Uterus (tissue), 4 donors: ENCODE measurements around the gene ASB2. TPM values are rescaled to one million over a fixed set of nuclear protein-coding genes. Genes with fewer than 3 reads are reported as not detected.

Experiments
- DNase-seq, 2 donors: peaks; one replicate each; pipeline ENCODE4 v3.0.0-alpha.2; 2019 to 2020
- H3K27ac ChIP-seq, 2 donors: fragments of 200-600 bp; sonication (generic); 1 replicate in 1 of 2; 2 replicates in 1 of 2; pipeline ENCODE4 v1.5.1; 2016 to 2018
- H3K27me3 ChIP-seq, 2 donors: fragments of 200-600 bp; sonication (generic); one replicate each; pipeline ENCODE4 v1.5.1; 2018 to 2019; ENCODE audit warnings: control low read depth in 1 of 2
- H3K36me3 ChIP-seq, 2 donors: fragments of 200-600 bp; sonication (generic); one replicate each; pipeline ENCODE4 v1.5.1; 2019; ENCODE audit warnings: control low read depth in 1 of 2
- H3K4me1 ChIP-seq, 2 donors: fragments of 200-600 bp; sonication (generic); one replicate each; pipeline ENCODE4 v1.5.1; 2018 to 2019; ENCODE audit warnings: control low read depth in 1 of 2
- H3K4me3 ChIP-seq, 2 donors: fragments of 200-600 bp; sonication (generic); 1 replicate in 1 of 2; 2 replicates in 1 of 2; pipeline ENCODE4 v1.5.1; 2018 to 2019; ENCODE audit warnings: mild to moderate bottlenecking in 1 of 2
- H3K9me3 ChIP-seq, 2 donors: fragments of 200-600 bp; sonication (generic); one replicate each; pipeline ENCODE4 v1.5.1; 2019; ENCODE audit warnings: control low read depth in 1 of 2
- POLR2A ChIP-seq, 2 donors: fragments of 450-650 bp; IDR thresholded peaks; one replicate each; pipeline ENCODE4 v1.6.1; 2016; ENCODE audit warnings: antibody characterized with exemption in 2 of 2, mild to moderate bottlenecking in 1 of 2, moderate library complexity in 1 of 2
- intact Hi-C: fragments of 100-400 bp; cut with DNase I; formaldehyde crosslinking; loops from one replicate; pipeline ENCODE4 v1.15.1; 2023; ENCODE audit warnings: low total_unique reads
- total RNA-seq, 4 donors: library from RNA; depleted of rRNA in 3 of 4; stranded (reverse); fragments of >200 nt in 3 of 4; gene quantifications; one replicate each; pipeline versions ENCODE4 v1.1.0 to v1.2.4, GENCODE V29; 2014 to 2023
- TF ChIP-seq, protein P1 (sequence below), 4 experiments: fragments of 200-600 bp in 2 of 4; fragments of 450-650 bp in 2 of 4; sonication (generic) in 2 of 4; IDR thresholded peaks; one replicate each; pipeline ENCODE4 v1.5.1; 2016 to 2019; ENCODE audit warnings: antibody characterized with exemption in 4 of 4, mild to moderate bottlenecking in 2 of 4, moderate library complexity in 1 of 4
- donor health status: DM: yes; HTN: yes; CAD: no.

The ASB2 gene
- total RNA-seq, 4 donors from 2014 or later = 11.8 to 84.1 (median 21.0) TPM

DNA sequence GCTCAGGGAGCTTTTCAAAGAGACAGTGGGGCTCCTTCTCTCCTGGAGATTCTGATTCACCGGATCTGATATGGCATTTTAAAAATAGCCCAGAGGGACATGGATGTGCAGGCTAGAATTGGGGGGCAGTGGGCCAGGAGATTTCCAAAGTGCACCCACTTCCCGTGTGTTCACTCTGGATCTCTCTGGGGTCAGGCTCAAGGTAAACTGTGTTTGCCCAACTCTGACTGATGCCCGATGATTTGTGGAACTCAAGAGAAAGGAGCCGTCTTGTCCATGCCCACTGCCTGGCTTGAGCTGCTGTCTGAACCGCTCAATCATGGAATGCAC, 31.3 kb downstream of the ASB2 start:
- intact Hi-C loops = no loop called here
- Histone ChIP-seq H3K4me1 (no peaks in the 10 kb centered on the region), H3K36me3 (no peaks in the 10 kb centered on the region), H3K27me3 (no peaks in the 10 kb centered on the region), H3K4me3 (no peak overlapping the region), H3K9me3 (no peaks in the 10 kb centered on the region), H3K27ac (no peak overlapping the region)
- DNase-seq = no peak
- TF ChIP-seq, protein P1, sequence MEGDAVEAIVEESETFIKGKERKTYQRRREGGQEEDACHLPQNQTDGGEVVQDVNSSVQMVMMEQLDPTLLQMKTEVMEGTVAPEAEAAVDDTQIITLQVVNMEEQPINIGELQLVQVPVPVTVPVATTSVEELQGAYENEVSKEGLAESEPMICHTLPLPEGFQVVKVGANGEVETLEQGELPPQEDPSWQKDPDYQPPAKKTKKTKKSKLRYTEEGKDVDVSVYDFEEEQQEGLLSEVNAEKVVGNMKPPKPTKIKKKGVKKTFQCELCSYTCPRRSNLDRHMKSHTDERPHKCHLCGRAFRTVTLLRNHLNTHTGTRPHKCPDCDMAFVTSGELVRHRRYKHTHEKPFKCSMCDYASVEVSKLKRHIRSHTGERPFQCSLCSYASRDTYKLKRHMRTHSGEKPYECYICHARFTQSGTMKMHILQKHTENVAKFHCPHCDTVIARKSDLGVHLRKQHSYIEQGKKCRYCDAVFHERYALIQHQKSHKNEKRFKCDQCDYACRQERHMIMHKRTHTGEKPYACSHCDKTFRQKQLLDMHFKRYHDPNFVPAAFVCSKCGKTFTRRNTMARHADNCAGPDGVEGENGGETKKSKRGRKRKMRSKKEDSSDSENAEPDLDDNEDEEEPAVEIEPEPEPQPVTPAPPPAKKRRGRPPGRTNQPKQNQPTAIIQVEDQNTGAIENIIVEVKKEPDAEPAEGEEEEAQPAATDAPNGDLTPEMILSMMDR (IDR thresholded peaks at IDR 0.05) = no peak
- TF ChIP-seq POLR2A (IDR thresholded peaks at IDR 0.05) = no peak

DNA sequence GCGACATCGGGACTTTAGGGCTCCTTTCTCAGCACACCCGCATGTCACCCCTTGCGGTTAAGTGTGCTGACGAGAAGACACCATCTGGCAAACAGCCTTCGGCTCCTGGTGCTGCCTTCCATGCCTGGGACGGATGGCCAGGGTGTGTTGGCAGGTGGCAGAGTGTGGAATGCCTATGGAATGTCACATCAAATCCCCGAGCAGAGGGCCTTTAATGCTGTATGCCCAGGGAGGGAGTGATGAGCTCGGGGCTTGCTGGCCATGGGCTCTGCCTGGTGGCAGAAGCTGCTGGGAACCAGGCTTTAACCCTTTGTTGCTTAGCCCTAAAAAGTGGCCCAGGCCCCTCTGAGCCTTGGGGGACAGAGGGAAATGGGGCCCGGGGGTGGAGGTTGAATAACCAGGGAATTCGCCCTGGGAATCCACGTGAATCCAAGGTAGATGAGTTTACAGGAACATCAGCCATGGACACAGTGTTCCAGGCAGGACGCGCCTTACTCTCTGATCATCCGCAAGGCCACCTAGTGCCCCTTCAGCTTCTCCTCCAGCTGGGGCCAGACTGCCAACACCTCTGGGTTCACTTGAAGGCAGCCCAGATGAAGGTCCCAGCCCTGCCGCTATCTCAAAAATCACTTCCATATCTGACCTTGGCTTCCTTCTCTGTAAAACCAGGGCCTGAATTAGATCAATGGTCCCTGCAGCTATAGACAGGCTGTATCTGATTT, 31.9 kb downstream of the ASB2 start:
- H3K4me1 ChIP-seq = no peaks in the 10 kb centered on the region
- TF ChIP-seq, protein P1 (IDR thresholded peaks at IDR 0.05) = no peak
- no peak for TF ChIP-seq POLR2A (IDR thresholded peaks at IDR 0.05)
- no peak for DNase-seq
- H3K4me3 ChIP-seq = no peak overlapping the region
- no peaks in the 10 kb centered on the region for H3K36me3 ChIP-seq
- no peaks in the 10 kb centered on the region for H3K9me3 ChIP-seq
- no peak overlapping the region for H3K27ac ChIP-seq
- no peaks in the 10 kb centered on the region for H3K27me3 ChIP-seq
- intact Hi-C loops = no loop called here

DNA sequence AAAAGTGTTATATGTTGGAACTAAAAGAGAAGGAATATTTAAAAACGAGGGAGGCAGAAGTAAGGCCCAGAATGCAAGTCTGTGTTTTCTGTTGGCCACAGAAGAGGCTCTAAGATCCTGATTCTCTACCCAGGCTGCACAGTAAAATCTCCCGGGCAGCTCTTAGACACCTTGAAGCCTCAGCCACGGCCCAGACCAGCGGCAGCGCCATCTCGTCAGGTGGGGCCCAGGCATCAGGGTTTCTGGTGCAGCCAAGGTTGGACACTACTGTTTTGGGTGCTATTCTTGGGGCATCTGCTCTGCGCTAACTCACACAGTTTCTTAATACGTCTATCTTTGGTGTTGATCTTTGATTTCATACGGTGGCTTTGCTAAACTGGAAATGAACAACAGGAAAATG, 32.4 kb downstream of the ASB2 start:
- Histone ChIP-seq H3K9me3 (no peaks in the 10 kb centered on the region), H3K4me1 (no peaks in the 10 kb centered on the region), H3K36me3 (no peaks in the 10 kb centered on the region), H3K27me3 (no peaks in the 10 kb centered on the region), H3K27ac (no peak overlapping the region), H3K4me3 (no peak overlapping the region)
- TF ChIP-seq, protein P1 (IDR thresholded peaks at IDR 0.05) = no peak
- TF ChIP-seq POLR2A (IDR thresholded peaks at IDR 0.05) = no peak
- no peak for DNase-seq
- intact Hi-C loops = loop anchor here (2.0 kb wide), 1 partner anchor 55 kb away; no protein-coding TSS in a partner anchor

DNA sequence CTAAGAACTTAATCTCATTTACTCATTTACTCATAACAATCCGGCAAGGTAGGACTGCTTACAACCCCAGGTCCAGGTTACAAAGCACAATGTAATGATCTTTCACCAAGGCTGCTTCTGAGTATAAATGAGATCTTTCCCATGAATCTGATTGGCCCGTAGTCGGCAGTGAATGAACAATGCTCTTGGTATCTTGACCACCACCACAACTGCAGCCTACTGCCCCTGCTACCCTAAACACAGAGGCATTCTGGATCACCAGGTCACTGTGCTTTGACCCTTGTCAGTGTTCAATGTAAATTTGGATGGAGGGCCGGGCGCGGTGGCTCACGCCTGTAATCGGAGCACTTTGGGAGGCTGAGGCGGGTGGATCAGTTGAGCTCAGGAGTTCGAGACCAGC, 33.3 kb downstream of the ASB2 start:
- TF ChIP-seq, protein P1 (IDR thresholded peaks at IDR 0.05) = no peak
- no peak for TF ChIP-seq POLR2A (IDR thresholded peaks at IDR 0.05)
- Histone ChIP-seq H3K4me1 (no peaks in the 10 kb centered on the region), H3K27me3 (no peaks in the 10 kb centered on the region), H3K4me3 (no peak overlapping the region), H3K27ac (no peak overlapping the region), H3K36me3 (no peaks in the 10 kb centered on the region), H3K9me3 (no peaks in the 10 kb centered on the region)
- no peak for DNase-seq
- intact Hi-C loops = loop anchor here (2.0 kb wide), 1 partner anchor 56 kb away; no protein-coding TSS in a partner anchor

DNA sequence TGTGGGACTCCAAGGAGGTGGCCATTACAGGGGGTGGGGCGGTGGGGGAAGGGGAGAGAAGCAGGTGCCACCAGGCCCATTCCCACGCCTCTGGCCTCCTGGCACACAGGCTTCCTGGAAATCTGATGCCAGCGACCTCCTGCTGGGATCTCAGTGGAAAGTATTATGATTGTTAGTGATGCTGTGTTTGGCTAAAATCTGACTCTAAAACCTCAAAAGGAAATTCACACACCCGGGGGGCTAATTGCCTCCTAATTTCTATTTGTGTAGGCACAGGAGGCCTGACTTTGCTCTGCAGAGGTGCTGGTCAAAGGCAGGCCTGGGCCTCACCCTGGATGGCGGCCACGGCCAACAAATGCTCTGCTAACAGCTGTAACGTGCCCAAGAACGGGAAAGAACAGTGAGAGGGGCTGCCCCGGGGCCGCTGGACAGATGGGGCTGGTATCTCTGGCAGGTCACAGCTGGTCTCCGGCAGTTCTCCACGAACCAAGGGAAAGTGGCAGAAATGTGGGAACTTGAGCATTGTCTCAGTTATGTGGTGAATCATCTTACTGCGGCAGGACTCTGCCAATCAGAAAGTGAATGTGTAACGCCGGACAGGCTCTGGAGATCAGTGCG, 35.0 kb downstream of the ASB2 start:
- Histone ChIP-seq H3K36me3 (no peaks in the 10 kb centered on the region), H3K27ac (no peak overlapping the region)

More for the DNA sequence above, 35.0 kb downstream of the ASB2 start:
- no peaks in the 10 kb centered on the region for H3K9me3 ChIP-seq
- no peaks in the 10 kb centered on the region for H3K4me1 ChIP-seq
- DNase-seq = no peak
- no peaks in the 10 kb centered on the region for H3K27me3 ChIP-seq
- H3K4me3 ChIP-seq = no peak overlapping the region
- TF ChIP-seq, protein P1 (IDR thresholded peaks at IDR 0.05) = no peak
- TF ChIP-seq POLR2A (IDR thresholded peaks at IDR 0.05) = no peak
- intact Hi-C loops = no loop called here
